MCF 10A (cell line): ENCODE data around the gene XXYLT1. TPM values are rescaled to one million over a fixed set of nuclear protein-coding genes. Genes with fewer than 3 reads are reported as not detected.

Experiments
- BruUV-seq: library from RNA; stranded (reverse); fragments of 400-500 nt; replicated peaks from 2 replicates; lab custom pipeline; 2021; lab: Mats Ljungman, UMichigan
- CTCF ChIA-PET: fragments of 300-600 bp; sonication (Branson Sonifier 250); formaldehyde crosslinking; extraction: SDS; loops from one replicate; lab custom pipeline; 2021; ENCODE audit warnings: antibody characterized with exemption, inconsistent platforms; lab: Yijun Ruan, JAX
- POLR2A ChIA-PET: fragments of 300-600, 350-650 bp; sonication (Branson Sonifier 250); formaldehyde crosslinking; extraction: SDS; loops from one replicate; lab custom pipeline; 2020; ENCODE audit warnings: antibody characterized with exemption, inconsistent platforms; lab: Yijun Ruan, JAX
- DNase-seq: peaks from one replicate; pipeline ENCODE4 v3.0.0-alpha.2; 2018; ENCODE audit not compliant: unreplicated experiment
- H3K27ac Mint-ChIP-seq: one replicate; pipeline ENCODE4 v1.8.0; 2022; ENCODE audit warnings: mild to moderate bottlenecking, low read depth, mixed read lengths; ENCODE audit not compliant: unreplicated experiment
- H3K27me3 Mint-ChIP-seq: one replicate; pipeline ENCODE4 v1.8.0; 2022; ENCODE audit warnings: mixed read lengths; ENCODE audit not compliant: insufficient read depth, unreplicated experiment
- H3K36me3 Mint-ChIP-seq: one replicate; pipeline ENCODE4 v1.8.0; 2022; ENCODE audit warnings: mild to moderate bottlenecking, moderate library complexity, mixed read lengths; ENCODE audit not compliant: insufficient read depth, unreplicated experiment
- H3K4me1 Mint-ChIP-seq: one replicate; pipeline ENCODE4 v1.8.0; 2022; ENCODE audit warnings: mixed read lengths; ENCODE audit not compliant: insufficient read depth, unreplicated experiment
- H3K4me3 Mint-ChIP-seq: one replicate; pipeline ENCODE4 v1.8.0; 2022; ENCODE audit warnings: mild to moderate bottlenecking, moderate library complexity, mixed read lengths; ENCODE audit not compliant: unreplicated experiment
- H3K9me3 Mint-ChIP-seq: one replicate; pipeline ENCODE4 v1.8.0; 2022; ENCODE audit warnings: mixed read lengths; ENCODE audit not compliant: unreplicated experiment
- CTCF ChIP-seq: fragments of 200-600 bp; IDR thresholded peaks from one replicate; pipeline ENCODE4 v1.8.0; 2022; ENCODE audit warnings: antibody characterized with exemption, mild to moderate bottlenecking; ENCODE audit not compliant: unreplicated experiment
- intact Hi-C: fragments of 100-400 bp; cut with micrococcal nuclease; formaldehyde crosslinking; loops from 2 replicates; pipeline ENCODE4 v1.14.1; 2022
- total RNA-seq: library from RNA; stranded (reverse); gene quantifications from 2 replicates; pipeline ENCODE4 v1.2.3, GENCODE V29; 2022

The XXYLT1 gene
- total RNA-seq, 1 experiment from 2014 or later = 10.0 TPM

DNA sequence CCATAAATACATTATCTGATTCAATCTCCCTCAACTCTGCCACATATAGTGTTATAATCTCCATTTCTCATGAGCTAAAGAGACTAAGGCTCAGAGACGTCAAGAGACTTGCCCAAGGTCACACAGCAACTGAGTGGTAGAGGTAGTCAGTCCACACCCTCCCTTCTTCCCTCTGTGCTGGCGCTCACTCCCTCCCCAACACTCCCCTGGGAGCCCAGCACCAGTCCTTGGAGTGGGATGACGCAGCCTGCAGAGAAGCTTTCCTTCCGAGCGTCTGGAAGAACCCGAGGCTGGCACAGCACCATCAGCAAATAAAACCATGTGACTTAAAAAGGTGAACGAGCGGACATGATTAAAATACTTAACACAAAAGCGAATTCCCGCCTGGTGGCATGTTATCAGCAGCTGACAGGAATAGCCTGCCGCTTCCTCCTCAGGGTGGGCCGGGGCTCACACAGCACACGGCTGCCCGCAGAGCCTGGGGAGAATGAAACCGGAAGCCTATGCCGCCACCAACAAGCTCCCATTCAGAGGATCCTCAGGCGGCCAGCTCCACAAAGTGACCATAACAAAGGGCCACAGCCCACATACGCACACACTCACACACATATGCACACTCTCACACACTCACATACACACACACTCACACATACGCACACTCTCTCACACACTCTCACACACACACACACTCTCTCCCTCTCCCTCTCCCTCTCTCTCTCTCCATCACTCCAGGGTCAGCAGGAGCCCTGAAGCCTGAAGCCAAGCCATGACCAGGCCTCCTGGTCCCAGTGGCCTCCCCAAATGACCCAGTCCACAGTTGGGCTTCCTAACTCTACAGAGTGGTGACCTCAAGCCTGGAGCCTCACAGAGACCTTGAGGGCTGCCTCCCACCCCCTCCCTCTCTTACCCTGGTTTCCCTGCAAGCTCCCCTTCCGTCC lies 120.5 kb downstream of the XXYLT1 start:
- Mint-ChIP-seq H3K27me3 (no peaks in the 10 kb centered on the region), H3K27ac (peak overlapping the region; percentile 82), H3K36me3 (no peaks in the 10 kb centered on the region), H3K4me1 (peaks cover 28% of the 10 kb centered on the region), H3K4me3 (peak overlapping the region; percentile 68), H3K9me3 (no peaks in the 10 kb centered on the region)
- no peak for TF ChIP-seq CTCF
- BruUV-seq = no TSS peak
- DNase-seq = peak; percentile 66
- intact Hi-C loops = no loop called here
- ChIA-PET CTCF (interaction anchor here (0.7 to 0.8 kb wide), 2 partner anchors 22 to 468 kb away, joined by 3 to 4 read pairs; no protein-coding TSS in a partner anchor), POLR2A (interaction anchor here (0.7 to 2.4 kb wide), 4 partner anchors 10 to 623 kb away, joined by 3 to 8 read pairs (median 4); partner anchors contain the start of gene LSG1)

- no TSS peak for BruUV-seq
- no peaks in the 10 kb centered on the region for H3K36me3 Mint-ChIP-seq
- DNase-seq = no peak
- no peak for TF ChIP-seq CTCF
- peaks cover 20% of the 10 kb centered on the region for H3K4me1 Mint-ChIP-seq
- intact Hi-C loops = no loop called here
- H3K27ac Mint-ChIP-seq = no peak overlapping the region
- no peak overlapping the region for H3K4me3 Mint-ChIP-seq
- H3K9me3 Mint-ChIP-seq = no peaks in the 10 kb centered on the region
- no peaks in the 10 kb centered on the region for H3K27me3 Mint-ChIP-seq
- ChIA-PET CTCF (interaction anchor here (0.8 kb wide), 1 partner anchor 467 kb away, joined by 3 read pairs; no protein-coding TSS in a partner anchor), POLR2A (no interaction called here)
Observed at GRCh38 chr3:195149292-195150030, 121.5 kb downstream of the XXYLT1 start.

GRCh38 chr3:195148549-195148948 lies 122.4 kb downstream of the XXYLT1 start:
- DNase-seq = no peak
- ChIA-PET CTCF (interaction anchor here (0.7 to 0.9 kb wide), 2 partner anchors 48 to 462 kb away, joined by 3 to 4 read pairs; partner anchors contain the start of gene FAM43A), POLR2A (no interaction called here)
- Mint-ChIP-seq H3K4me3 (no peak overlapping the region), H3K27ac (no peak overlapping the region), H3K9me3 (no peaks in the 10 kb centered on the region), H3K4me1 (peaks cover 19% of the 10 kb centered on the region), H3K27me3 (no peaks in the 10 kb centered on the region), H3K36me3 (no peaks in the 10 kb centered on the region)
- intact Hi-C loops = no loop called here
- no TSS peak for BruUV-seq
- TF ChIP-seq CTCF = no peak
